GM12872 (cell line): ENCODE data around the gene GALNT8.

ENCODE experiments used
- CTCF ChIP-seq: IDR thresholded peaks from 3 replicates; pipeline ENCODE4 v1.5.1; 2011; ENCODE audit warnings: low read depth, mild to moderate bottlenecking, low read length, moderate library complexity; ENCODE audit not compliant: insufficient read depth

GALNT8 gene

GRCh38 chr12:4786795-4787194 is 66.6 kb downstream of the GALNT8 start:
- no peak for TF ChIP-seq CTCF

GRCh38 chr12:4787965-4788364 is 67.8 kb downstream of the GALNT8 start:
- no peak for TF ChIP-seq CTCF

- TF ChIP-seq CTCF = no peak
Observed at GRCh38 chr12:4789776-4790175, 69.6 kb downstream of the GALNT8 start.

GRCh38 chr12:4791497-4791896 is 71.3 kb downstream of the GALNT8 start:
- TF ChIP-seq CTCF = no peak

GRCh38 chr12:4794491-4794890 is 74.3 kb downstream of the GALNT8 start:
- no peak for TF ChIP-seq CTCF

GRCh38 chr12:4796216-4796615 is 76.0 kb downstream of the GALNT8 start:
- no peak for TF ChIP-seq CTCF

GRCh38 chr12:4796694-4797482 is 76.7 kb downstream of the GALNT8 start:
- no peak for TF ChIP-seq CTCF

- no peak for TF ChIP-seq CTCF
Observed at GRCh38 chr12:4800555-4800954, 80.4 kb downstream of the GALNT8 start.
